ENCODE results near the gene NIPAL1.
A peak's percentile ranks its signal among the peaks of the same experiment; 100 is the strongest.

NIPAL1 gene

GRCh38 chr4:48022192-48022799 is 5.7 kb downstream of the NIPAL1 start:
- DNase-seq (ENCODE audit: extremely low spot score, insufficient read length, low read depth): no peak
- FAIRE-seq: no peak

GRCh38 chr4:48024522-48024921 is 8.0 kb downstream of the NIPAL1 start:
- DNase-seq (ENCODE audit: extremely low spot score, insufficient read length, low read depth) (no peak), FAIRE-seq (no peak)

- FAIRE-seq: no peak
These were observed 8.4 kb downstream of the NIPAL1 start for GRCh38 chr4:48025005-48025404.

GRCh38 chr4:48027653-48028052 is 11.1 kb downstream of the NIPAL1 start:
- FAIRE-seq: peak; percentile 54
- DNase-seq (ENCODE audit: extremely low spot score, insufficient read length, low read depth): no peak

More at GRCh38 chr4:48025005-48025404, 8.4 kb downstream of the NIPAL1 start:
- DNase-seq (ENCODE audit: extremely low spot score, insufficient read length, low read depth): no peak

GRCh38 chr4:48028696-48029095 is 12.1 kb downstream of the NIPAL1 start:
- FAIRE-seq: peak; percentile 42

GRCh38 chr4:48030470-48030869 is 13.9 kb downstream of the NIPAL1 start:
- no peak for DNase-seq (ENCODE audit: extremely low spot score, insufficient read length, low read depth)
- no peak for FAIRE-seq

More at GRCh38 chr4:48028696-48029095, 12.1 kb downstream of the NIPAL1 start:
- no peak for DNase-seq (ENCODE audit: extremely low spot score, insufficient read length, low read depth)

GRCh38 chr4:48031802-48032525 is 15.4 kb downstream of the NIPAL1 start:
- no peak for FAIRE-seq
- DNase-seq (ENCODE audit: extremely low spot score, insufficient read length, low read depth): no peak

- DNase-seq (ENCODE audit: extremely low spot score, insufficient read length, low read depth) (no peak), FAIRE-seq (no peak)
These were observed 16.1 kb downstream of the NIPAL1 start for GRCh38 chr4:48032721-48033120.

- FAIRE-seq: no peak
- DNase-seq (ENCODE audit: extremely low spot score, insufficient read length, low read depth): no peak
These were observed 16.8 kb downstream of the NIPAL1 start for GRCh38 chr4:48033412-48033811.

- DNase-seq (ENCODE audit: extremely low spot score, insufficient read length, low read depth): no peak
- FAIRE-seq: peak; percentile 82
These were observed 17.3 kb downstream of the NIPAL1 start for GRCh38 chr4:48033825-48034413.

- FAIRE-seq: no peak
These were observed 19.4 kb downstream of the NIPAL1 start for GRCh38 chr4:48035952-48036351.

GRCh38 chr4:48037117-48037462 is 20.5 kb downstream of the NIPAL1 start:
- FAIRE-seq: no peak
- DNase-seq (ENCODE audit: extremely low spot score, insufficient read length, low read depth): no peak

More at GRCh38 chr4:48035952-48036351, 19.4 kb downstream of the NIPAL1 start:
- DNase-seq (ENCODE audit: extremely low spot score, insufficient read length, low read depth): no peak

- FAIRE-seq (no peak), DNase-seq (ENCODE audit: extremely low spot score, insufficient read length, low read depth) (no peak)
These were observed 22.1 kb downstream of the NIPAL1 start for GRCh38 chr4:48038666-48039065.

- FAIRE-seq (peak; percentile 36), DNase-seq (ENCODE audit: extremely low spot score, insufficient read length, low read depth) (no peak)
These were observed 23.0 kb downstream of the NIPAL1 start for GRCh38 chr4:48039561-48039960.

GRCh38 chr4:48041535-48042137 is 25.1 kb downstream of the NIPAL1 start:
- DNase-seq (ENCODE audit: extremely low spot score, insufficient read length, low read depth) (no peak), FAIRE-seq (peak; percentile 87)

GRCh38 chr4:48042979-48043461 is 26.4 kb downstream of the NIPAL1 start:
- no peak for DNase-seq (ENCODE audit: extremely low spot score, insufficient read length, low read depth)
- peak; percentile 86 for FAIRE-seq

- DNase-seq (ENCODE audit: extremely low spot score, insufficient read length, low read depth) (no peak), FAIRE-seq (no peak)
These were observed 26.9 kb downstream of the NIPAL1 start for GRCh38 chr4:48043504-48043903.

GRCh38 chr4:48044298-48044697 is 27.7 kb downstream of the NIPAL1 start:
- DNase-seq (ENCODE audit: extremely low spot score, insufficient read length, low read depth): no peak
- no peak for FAIRE-seq

- FAIRE-seq (no peak), DNase-seq (ENCODE audit: extremely low spot score, insufficient read length, low read depth) (no peak)
These were observed 29.5 kb downstream of the NIPAL1 start for GRCh38 chr4:48046059-48046458.

GRCh38 chr4:48047421-48047844 is 30.9 kb downstream of the NIPAL1 start:
- peak; percentile 96 for FAIRE-seq
- DNase-seq (ENCODE audit: extremely low spot score, insufficient read length, low read depth): peak; percentile 47

- DNase-seq (ENCODE audit: extremely low spot score, insufficient read length, low read depth) (no peak), FAIRE-seq (no peak)
These were observed 31.3 kb downstream of the NIPAL1 start for GRCh38 chr4:48047896-48048295.

Measured in GM18507 (cell line).